GM12801 (cell line): ENCODE results near the gene PHC2.

ENCODE experiments used
- CTCF ChIP-seq: IDR thresholded peaks from one replicate; pipeline ENCODE4 v1.5.1; 2011; ENCODE audit warnings: control low read depth; ENCODE audit not compliant: insufficient read length; ENCODE audit errors: extremely low read depth

The PHC2 gene

GRCh38 chr1:33311706-33312412 lies 119.0 kb downstream of the PHC2 start:
- no peak for TF ChIP-seq CTCF

- TF ChIP-seq CTCF = no peak
Measured at GRCh38 chr1:33310702-33311101, 120.2 kb downstream of the PHC2 start.

DNA sequence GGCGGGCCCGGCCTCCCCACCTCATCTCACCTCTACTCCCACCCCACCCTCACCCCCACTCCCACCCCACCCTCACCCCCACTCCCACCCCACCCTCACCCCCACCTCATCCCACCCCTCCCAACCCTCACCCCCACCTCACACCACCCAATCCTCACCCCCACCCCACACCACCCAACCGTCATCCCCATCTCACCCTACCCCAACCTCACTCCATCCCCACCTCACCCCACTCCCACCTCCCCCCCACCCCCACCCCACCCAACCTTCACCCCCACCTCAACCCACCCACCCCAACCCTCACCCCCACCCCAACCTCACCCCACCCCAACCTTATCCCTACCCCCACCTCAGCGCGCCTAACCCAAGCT lies 123.4 kb downstream of the PHC2 start:
- no peak for TF ChIP-seq CTCF

DNA sequence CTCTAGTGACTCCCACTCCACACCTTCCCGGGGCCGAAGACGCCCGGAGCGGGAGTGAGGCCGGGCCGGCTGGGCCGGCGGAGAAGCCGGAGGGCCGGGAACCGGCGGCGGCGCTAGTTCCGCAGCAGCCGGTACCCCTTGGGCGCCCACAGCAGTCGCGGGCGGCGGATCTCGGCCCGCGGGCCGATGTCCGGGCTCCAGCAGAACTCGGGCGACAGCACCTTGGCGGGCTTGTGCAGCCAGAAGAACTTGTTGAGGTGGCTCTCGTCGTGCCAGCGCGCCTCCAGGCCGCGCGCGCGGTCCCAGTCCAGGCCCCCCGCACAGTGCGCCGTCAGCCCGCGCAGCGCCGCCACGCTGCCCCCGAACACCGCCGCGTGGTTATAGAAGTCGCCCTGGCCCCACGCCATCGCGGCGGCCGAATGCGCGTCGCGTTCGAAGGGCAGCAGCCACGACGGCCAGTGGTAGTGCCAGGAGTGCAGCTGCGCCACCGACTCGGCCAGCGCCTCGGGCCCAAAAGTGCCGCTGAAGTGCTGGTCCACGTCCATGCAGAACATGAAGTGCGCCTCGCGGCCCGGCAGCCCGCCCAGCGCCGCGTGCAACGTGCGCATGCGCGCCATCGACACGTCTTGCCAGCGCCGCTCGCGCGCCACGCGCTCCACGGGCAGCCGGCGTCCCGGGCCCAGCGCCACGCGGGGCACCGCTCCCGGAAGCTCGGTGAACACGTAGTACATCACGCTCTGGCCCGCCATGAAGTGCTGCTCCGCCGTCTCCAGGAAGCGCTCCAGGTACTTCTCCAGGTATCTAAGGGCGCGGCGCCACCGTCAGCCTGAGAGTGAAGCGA lies 124.0 kb downstream of the PHC2 start:
- no peak for TF ChIP-seq CTCF

DNA sequence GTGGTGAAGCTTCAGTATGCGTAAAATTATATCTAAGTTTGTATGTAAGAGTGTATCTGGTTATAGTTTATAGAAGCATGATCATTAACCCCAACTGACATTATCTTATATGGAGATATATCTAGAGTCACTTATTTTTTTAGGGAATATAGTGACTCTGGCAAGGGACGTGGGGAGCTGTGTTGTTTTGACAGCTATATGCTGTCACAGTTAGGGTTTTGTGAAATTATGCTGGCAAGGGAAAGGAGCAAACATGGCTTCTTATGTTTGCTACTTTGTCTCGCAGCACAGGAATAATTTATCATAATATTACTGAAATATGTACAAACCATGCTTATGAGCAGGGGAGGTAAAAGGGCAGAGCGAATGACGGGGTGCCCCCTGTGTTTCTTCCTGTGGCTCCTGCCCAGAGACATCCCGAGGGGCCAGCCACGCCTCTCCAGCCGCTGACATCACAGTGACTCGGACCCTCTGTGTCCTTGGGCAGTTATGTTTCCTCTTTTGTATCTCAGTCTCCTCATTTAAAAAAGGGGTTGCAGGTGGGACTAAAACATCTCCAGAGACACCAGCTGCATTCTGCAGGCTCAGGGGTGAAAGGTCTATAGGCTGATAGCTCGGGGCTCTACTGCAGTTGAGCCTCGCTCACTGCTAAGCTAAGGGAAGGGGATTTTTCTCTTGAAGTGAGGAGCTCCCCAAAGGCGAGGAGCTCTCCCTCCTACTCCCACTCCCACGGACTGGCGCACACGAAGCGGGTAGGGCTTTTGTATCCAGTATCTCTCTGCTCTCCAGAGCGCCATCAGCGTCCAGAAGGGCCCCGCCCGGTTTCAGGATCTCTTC lies 124.9 kb downstream of the PHC2 start:
- TF ChIP-seq CTCF = no peak

DNA sequence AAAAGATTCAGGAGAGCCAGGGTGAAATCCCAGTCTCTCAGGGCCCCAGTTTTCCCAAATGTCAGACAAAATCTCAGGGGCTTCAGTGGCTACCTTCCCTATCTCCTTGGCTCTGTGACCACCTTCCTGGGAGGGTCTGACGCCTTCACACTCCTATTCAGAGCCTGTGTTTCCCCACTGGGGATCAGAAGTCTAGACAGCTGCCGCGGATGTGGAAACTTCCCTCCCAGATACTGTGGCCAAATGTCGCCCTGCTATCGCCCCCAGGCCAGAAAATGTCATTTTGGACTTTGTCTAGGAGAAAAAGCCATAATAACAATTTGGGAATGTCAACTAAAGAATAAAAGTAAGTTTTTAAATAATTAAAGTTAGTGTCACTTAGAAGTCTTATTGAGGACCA lies 125.9 kb downstream of the PHC2 start:
- TF ChIP-seq CTCF = no peak

GRCh38 chr1:33302325-33302724 lies 128.6 kb downstream of the PHC2 start:
- TF ChIP-seq CTCF = no peak
